Measurements from ENCODE around the gene LRATD1. TPM values are rescaled to one million over a fixed set of nuclear protein-coding genes. Genes with fewer than 3 reads are reported as not detected.

Gene LRATD1
- total RNA-seq, 1 experiment from 2014 or later: 15.4 TPM

DNA sequence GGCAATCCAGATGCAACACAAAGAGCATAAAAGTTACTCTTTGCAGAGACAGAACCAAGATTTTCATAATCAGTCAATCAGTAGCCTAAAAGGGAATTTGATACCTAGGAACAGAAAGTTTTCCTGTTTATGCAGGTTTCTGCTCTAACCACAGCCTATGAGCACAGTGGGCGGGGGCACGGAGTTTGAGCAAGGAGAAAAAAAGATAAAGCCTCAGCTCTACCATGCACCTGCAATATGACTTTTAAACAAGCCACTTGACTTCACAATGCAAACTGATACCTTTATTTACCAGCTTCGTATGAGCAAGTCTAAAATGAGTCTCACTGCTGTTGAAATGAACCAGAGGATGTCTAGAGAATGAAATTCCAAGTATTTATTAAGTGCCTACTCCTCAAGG, 5.6 kb upstream of the LRATD1 start:
- no peak for TF ChIP-seq CTCF (IDR thresholded peaks at IDR 0.05; ENCODE audit: unreplicated experiment)
- Mint-ChIP-seq H3K27me3 (ENCODE audit: unreplicated experiment) (no peaks in the 10 kb centered on the region), H3K4me3 (ENCODE audit: low read depth, unreplicated experiment) (no peak overlapping the region), H3K9me3 (ENCODE audit: low read depth, unreplicated experiment) (no peaks in the 10 kb centered on the region), H3K27ac (ENCODE audit: unreplicated experiment) (no peak overlapping the region), H3K36me3 (ENCODE audit: insufficient read depth, unreplicated experiment) (peaks cover 2% of the 10 kb centered on the region), H3K4me1 (ENCODE audit: low read depth, unreplicated experiment) (no peaks in the 10 kb centered on the region)
- CTCF ChIA-PET: no interaction called here
- DNase-seq: peak; percentile 26
- intact Hi-C loops (cut with micrococcal nuclease; ENCODE audit: unreplicated experiment): no loop called here
- no TSS peak for BruUV-seq (replicated peaks)

- H3K4me1 Mint-ChIP-seq (ENCODE audit: low read depth, unreplicated experiment): peaks cover 8% of the 10 kb centered on the region
- H3K4me3 Mint-ChIP-seq (ENCODE audit: low read depth, unreplicated experiment): no peak overlapping the region
- DNase-seq: peak; percentile 34
- no TSS peak for BruUV-seq (replicated peaks)
- intact Hi-C loops (cut with micrococcal nuclease; ENCODE audit: unreplicated experiment): no loop called here
- peaks cover 23% of the 10 kb centered on the region for H3K36me3 Mint-ChIP-seq (ENCODE audit: insufficient read depth, unreplicated experiment)
- H3K27ac Mint-ChIP-seq (ENCODE audit: unreplicated experiment): no peak overlapping the region
- CTCF ChIA-PET: interaction anchor here (0.7 to 0.9 kb wide), 2 partner anchors 23 to 342 kb away, joined by 3 to 4 read pairs; no protein-coding TSS in a partner anchor
- H3K27me3 Mint-ChIP-seq (ENCODE audit: unreplicated experiment): no peaks in the 10 kb centered on the region
- no peaks in the 10 kb centered on the region for H3K9me3 Mint-ChIP-seq (ENCODE audit: low read depth, unreplicated experiment)
- no peak for TF ChIP-seq CTCF (IDR thresholded peaks at IDR 0.05; ENCODE audit: unreplicated experiment)
These were observed 3.6 kb upstream of the LRATD1 start for GRCh38 chr2:14628901-14629300.

DNA sequence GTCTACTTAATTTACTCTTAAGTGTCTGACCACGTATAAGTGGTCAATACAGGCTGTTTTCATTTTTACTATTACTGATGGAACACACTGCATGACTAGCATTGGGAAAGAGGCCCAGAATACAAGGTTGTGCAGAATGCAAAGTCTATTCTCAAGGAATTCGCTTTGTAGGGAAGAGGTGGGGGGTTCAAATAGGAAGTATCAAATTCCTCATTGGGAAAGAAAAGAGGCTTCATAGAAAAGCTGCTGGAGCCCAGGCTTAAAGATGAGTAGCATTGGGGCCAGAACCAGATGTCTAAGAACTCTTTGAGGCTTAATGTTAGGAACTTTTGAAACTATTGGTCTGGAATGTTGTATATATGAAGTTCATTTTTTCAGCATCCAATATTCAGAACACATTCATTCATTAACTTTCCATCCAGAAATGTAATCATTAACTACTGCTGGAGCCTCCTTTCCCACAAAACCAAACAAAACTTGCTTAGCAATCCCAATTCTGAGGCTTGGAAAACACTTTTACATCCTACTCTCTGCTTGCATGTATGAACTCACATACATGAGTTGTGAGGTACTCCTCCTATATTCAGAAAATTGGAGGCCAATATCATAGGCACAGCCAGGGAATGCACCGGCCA, 994 bp upstream of the LRATD1 start:
- H3K9me3 Mint-ChIP-seq (ENCODE audit: low read depth, unreplicated experiment): no peaks in the 10 kb centered on the region
- intact Hi-C loops (cut with micrococcal nuclease; ENCODE audit: unreplicated experiment): loop anchor here (2.0 to 5.0 kb wide), 4 partner anchors 946 to 1581 kb away; no protein-coding TSS in a partner anchor
- CTCF ChIA-PET: no interaction called here
- H3K36me3 Mint-ChIP-seq (ENCODE audit: insufficient read depth, unreplicated experiment): peaks cover 40% of the 10 kb centered on the region
- no peak for TF ChIP-seq CTCF (IDR thresholded peaks at IDR 0.05; ENCODE audit: unreplicated experiment)
- H3K27me3 Mint-ChIP-seq (ENCODE audit: unreplicated experiment): no peaks in the 10 kb centered on the region
- no peak for DNase-seq
- BruUV-seq (replicated peaks): no TSS peak
- peak overlapping the region; percentile 54 for H3K27ac Mint-ChIP-seq (ENCODE audit: unreplicated experiment)
- peak overlapping the region; percentile 87 for H3K4me3 Mint-ChIP-seq (ENCODE audit: low read depth, unreplicated experiment)
- H3K4me1 Mint-ChIP-seq (ENCODE audit: low read depth, unreplicated experiment): peaks cover 14% of the 10 kb centered on the region

GRCh38 chr2:14633061-14633460, 544 bp downstream of the LRATD1 start:
- peak overlapping the region; percentile 87 for H3K4me3 Mint-ChIP-seq (ENCODE audit: low read depth, unreplicated experiment)
- H3K4me1 Mint-ChIP-seq (ENCODE audit: low read depth, unreplicated experiment): peaks cover 22% of the 10 kb centered on the region
- H3K27me3 Mint-ChIP-seq (ENCODE audit: unreplicated experiment): no peaks in the 10 kb centered on the region
- CTCF ChIA-PET: no interaction called here
- intact Hi-C loops (cut with micrococcal nuclease; ENCODE audit: unreplicated experiment): loop anchor here (2.0 to 5.0 kb wide), 4 partner anchors 944 to 1582 kb away; no protein-coding TSS in a partner anchor
- no peak for TF ChIP-seq CTCF (IDR thresholded peaks at IDR 0.05; ENCODE audit: unreplicated experiment)
- DNase-seq: peak; percentile 18
- peak overlapping the region; percentile 47 for H3K27ac Mint-ChIP-seq (ENCODE audit: unreplicated experiment)
- no peaks in the 10 kb centered on the region for H3K9me3 Mint-ChIP-seq (ENCODE audit: low read depth, unreplicated experiment)
- BruUV-seq (replicated peaks): TSS peak; percentile 30
- H3K36me3 Mint-ChIP-seq (ENCODE audit: insufficient read depth, unreplicated experiment): peaks cover 40% of the 10 kb centered on the region

Data from Calu3 (cell line).